NCI-H345 treated with DMSO at 0.1 percent for 48 hours (cell line): ENCODE data around the gene ARPP21.
"Not testable (repeated sequence)": the region's sequence is repeated elsewhere in the genome, so short reads cannot be mapped to it uniquely, and the experiment has no call there.

Experiments
- DNase-seq: peaks from one replicate; lab custom pipeline; 2025; ENCODE audit not compliant: unreplicated experiment; lab: John Stamatoyannopoulos, UW

Gene ARPP21

GRCh38 chr3:35639254-35640186 lies at the start of gene ARPP21:
Gene ARPP21, plus strand, starts transcription at chr3:35639525. Its CDS starts 42,227 bp downstream, at chr3:35681752.
- no peak for DNase-seq

GRCh38 chr3:35592589-35593295 lies 46.6 kb upstream of the ARPP21 start:
- no peak for DNase-seq

DNA sequence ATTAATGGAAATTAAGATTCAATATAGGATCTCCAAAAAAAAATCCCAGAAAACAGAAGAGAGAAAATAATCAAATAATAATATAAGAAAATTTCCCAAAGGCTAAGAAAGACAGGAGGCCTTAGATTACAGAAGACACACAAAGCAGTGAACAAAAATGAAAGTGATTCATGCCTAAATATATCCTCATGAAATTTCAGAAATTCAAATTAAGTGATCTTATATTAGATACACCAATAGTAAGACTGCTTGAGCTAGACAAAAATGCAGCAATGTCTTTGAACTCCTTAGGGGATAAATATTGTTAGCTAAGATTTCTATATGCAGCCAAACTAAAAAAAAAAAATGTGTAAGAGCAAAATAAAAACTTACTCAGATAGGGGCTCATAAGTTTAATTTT lies 44.6 kb upstream of the ARPP21 start:
- no peak for DNase-seq

GRCh38 chr3:35596335-35596995 lies 42.9 kb upstream of the ARPP21 start:
- DNase-seq: no peak

- DNase-seq: no peak
Measured at GRCh38 chr3:35597490-35597889, 41.8 kb upstream of the ARPP21 start.

GRCh38 chr3:35598804-35599203 lies 40.5 kb upstream of the ARPP21 start:
- DNase-seq: no peak

DNA sequence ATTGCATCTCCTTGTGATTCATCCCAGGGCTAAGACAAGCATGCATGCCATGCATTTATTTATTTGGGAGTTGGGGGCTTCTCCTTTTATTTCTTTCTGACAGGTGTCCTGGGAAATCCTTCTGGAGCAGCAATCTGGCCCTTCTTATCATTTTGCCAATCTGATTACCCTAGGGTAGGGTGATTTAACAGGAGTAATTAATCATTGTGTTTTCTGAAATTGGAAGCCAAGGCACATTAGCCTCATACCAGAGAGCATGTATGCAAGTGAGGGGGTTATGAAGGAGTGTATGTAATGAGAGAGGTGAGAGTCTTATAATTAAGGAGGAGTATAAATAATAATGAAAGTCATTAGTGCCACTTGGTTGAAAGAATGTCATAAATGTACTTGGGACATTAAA lies 37.4 kb upstream of the ARPP21 start:
- no peak for DNase-seq

DNA sequence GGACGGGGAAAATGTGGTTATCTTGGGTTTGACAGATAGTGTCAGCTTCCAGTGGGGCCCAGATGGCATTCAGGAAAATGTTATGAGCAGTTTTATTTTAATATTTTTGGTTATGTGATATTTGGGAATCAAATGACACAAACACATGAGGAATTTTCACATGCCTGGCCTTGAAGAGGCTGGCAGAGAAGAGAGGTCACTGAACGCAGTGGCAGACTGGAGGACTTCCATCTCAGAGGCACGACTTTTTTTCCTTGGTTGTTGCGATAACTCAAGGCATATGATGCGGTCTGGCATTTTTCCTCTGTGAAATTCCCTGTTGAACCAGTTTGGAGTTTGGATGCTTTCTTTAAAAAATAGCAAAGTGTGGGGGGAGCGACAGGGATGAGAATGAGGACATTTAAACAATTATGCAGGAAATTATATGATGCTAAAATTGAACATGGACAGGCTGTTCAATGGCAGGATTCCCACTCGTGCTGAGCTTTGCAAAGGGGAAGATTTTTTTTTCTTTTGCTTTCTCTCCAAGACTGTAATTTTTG lies 36.9 kb upstream of the ARPP21 start:
- DNase-seq: no peak

GRCh38 chr3:35616346-35616745 lies 23.0 kb upstream of the ARPP21 start:
- DNase-seq: no peak

- no peak for DNase-seq
Measured at GRCh38 chr3:35617370-35617769, 22.0 kb upstream of the ARPP21 start.

DNA sequence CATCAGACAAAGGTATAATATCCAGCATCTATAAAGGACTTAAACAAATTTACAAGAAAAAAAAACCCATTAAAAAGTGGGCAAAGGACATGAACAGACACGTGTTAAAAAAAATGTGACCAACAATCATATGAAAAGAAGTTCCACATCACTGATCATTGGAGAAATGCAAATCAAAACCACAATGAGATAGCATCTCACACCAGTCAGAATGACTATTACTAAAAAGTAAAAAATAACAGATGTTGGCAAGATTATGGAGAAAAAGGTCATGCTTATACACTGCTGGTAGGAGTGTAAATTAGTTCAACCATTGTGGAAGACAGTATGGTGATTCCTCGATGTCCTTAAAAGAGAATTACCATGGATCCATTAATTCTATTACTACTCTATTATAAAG lies 19.1 kb upstream of the ARPP21 start:
- not testable (repeated sequence) for DNase-seq

DNA sequence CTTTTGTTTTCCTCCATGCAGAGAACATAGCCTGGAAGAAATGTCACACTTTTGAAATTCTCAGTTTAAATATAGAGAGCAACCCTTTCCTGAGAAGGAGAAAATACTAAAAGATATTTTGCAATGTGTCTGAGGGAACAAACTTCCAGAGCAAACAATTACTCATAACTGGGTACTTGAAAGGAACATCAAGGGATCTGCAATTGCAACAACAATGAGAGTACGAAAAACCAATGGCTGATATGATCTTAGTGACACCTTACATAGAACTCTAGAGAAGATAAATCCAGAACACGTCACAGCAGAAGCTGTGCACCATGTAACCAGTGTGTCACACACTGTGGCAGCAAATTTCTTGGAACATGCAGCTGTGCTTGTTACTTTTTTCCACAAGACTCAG lies 14.6 kb upstream of the ARPP21 start:
- no peak for DNase-seq

DNA sequence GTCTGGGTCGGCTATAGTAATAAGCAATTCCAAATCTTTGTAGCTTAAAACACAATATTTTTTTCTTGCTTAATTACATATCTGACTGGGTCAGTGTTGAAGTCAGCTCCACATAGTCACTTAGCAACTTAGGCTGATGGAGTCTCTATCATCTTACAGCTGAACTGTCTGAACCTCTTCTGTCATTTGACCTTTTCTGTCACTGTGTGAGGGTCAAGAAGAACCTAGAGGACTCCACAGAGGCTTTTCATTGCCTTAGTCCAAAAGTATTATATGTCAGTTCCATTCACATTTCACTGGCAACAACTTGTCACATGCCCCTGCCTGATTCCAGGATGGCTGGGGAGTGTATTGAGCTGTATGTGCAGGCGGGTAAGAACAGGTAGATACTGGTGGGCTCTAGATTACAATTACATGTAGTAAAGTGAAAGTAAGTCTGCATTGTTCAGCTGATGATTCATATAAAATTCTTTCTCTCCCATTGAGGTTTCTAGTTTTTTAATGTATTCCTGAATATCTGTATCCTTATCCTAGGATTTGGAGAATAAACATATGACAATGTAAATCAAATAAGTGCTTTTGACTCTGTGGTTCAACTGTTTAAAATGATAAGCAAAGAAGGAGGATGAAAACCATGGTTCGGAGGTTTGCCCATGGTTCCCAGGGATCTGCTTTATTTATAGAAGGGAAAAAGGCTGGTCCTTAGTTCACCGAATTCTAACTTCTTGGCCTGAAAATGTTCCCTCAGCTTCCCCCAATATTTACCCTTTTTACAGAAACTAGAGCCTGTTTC lies 5.8 kb upstream of the ARPP21 start:
- DNase-seq: no peak

DNA sequence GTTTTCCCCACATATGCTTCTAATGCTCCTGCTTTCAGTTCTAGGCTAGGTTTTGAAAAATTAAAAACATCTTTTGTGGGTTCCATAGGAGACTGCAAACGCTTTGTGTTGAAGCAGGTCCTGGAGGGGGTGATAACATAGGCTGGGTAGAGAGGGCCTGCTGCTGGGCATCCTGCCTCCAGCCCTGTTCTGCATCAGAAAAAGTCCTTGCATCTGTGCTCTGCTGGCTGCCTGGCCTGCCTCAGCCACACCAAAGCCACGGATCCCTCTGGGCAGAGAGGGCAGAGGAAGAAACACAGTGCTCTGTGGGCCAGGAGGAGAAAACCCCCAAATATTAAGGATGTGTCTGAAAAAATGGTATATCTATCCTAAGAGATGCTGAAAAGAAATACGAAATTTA lies 3.9 kb upstream of the ARPP21 start:
- no peak for DNase-seq

- no peak for DNase-seq
Measured at GRCh38 chr3:35635926-35636683, 3.2 kb upstream of the ARPP21 start.

DNA sequence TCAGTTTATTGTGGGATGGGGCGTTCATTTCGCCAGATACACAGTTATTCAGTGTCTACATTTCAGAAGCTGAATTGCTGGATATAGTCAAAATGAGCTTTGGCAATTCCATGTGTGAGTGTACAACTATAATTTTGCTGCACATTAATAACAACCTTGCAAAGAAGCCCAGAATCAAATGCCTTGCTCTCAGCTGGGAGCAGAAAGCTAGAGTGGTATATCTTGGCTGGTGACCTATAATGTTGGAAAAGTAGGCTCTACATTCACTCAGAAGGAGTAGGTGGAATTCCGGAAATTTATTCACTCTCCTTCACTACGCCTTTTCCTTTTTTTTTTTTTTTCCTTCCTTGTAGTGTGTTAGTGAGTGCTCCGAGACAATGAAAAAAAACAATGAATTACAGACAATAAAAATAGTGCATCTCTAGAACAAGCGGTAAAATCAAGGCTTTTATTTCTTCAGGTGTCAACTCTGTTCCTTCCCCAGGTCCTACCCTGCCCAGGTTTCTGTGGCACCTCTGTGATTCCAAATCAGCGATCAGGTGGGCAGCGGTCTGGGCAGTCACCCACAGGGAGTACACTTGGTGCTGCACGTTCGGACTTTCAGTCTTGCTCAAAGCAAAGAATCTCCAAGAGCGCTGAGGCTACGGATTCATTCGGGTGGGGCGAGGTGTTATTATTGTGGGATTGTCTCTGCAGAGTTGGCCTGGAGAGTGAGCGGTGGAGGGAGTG lies 910 bp upstream of the ARPP21 start:
- DNase-seq: no peak

GRCh38 chr3:35638980-35639253 lies 408 bp upstream of the ARPP21 start:
- DNase-seq: no peak

DNA sequence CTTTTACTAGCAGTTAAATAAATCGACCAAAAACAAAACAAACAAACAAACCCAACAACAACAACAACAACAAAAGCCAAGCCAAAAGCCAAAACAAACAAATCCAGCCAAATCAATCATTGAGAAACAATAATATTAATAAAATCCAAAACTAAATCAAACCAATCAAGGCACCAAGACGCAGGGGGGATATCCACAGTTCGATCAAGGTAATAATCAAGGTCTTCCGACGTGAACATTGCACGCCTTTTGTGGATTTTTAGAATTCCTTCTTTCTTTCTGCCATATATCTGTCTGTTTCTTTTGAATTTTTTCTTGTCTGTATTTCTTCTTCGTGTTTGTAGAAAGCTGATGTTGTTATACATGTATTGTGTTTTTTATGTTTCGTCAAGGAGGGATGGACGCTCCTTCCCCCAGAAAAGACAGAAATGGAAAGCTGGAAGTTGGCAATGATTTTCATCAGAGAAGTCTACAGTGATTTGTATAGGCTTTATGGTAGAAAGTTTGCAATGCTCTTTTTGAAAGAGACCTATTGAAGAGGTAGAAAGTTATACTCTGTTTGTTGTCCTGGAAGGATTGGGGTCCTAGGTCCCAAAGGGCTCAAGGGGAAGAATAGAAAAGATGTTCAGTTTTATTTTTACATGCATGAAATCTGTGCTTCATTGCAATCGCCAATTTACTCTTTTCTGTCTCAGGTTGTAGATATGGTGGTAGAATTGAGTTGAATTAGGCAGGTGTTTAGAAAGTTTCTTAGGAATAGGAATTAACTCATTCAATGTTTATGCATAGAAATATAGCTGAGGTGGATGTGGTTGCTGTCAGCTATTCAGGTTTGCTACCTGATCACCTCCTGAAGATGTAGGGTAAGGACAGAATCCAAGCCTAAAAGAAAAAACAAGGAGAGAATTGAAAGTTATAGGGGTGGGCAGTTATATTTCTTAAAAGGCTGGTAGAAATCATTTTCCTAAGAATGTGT lies 1.2 kb downstream of the ARPP21 start:
- no peak for DNase-seq
